ENCODE measurements around the gene MDH1. TPM values are rescaled to one million over a fixed set of nuclear protein-coding genes. Genes with fewer than 3 reads are reported as not detected.
"Not testable (repeated sequence)": the region's sequence is repeated elsewhere in the genome, so short reads cannot be mapped to it uniquely, and the experiment has no call there.

The MDH1 gene
- total RNA-seq, 2 donors from 2014 or later, result 837 to 1,569 TPM

DNA sequence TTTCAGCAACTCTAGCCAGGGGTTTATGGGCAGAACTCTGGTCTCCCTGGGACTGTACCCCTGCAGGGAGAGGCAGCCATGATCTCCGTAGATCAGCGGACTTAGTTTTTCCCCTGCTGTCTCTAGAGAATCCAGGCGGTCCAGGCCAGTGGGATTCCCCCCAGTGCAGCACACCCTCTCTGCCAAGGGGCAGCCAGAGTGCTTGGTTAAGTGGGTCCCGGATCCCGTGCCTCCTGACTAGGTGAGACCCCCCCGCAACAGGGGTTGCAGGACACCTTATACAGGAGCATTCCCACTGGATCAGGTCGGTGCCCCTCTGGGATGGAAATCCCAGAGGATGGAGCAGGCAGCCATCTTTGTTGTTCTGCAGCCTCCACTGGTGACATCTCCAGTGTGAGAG is 33.5 kb upstream of the MDH1 start:
- DNase-seq (ENCODE audit: low spot score), result no peak
- Histone ChIP-seq H3K36me3 (no peaks in the 10 kb centered on the region), H3K27ac (no peak overlapping the region), H3K4me1 (no peaks in the 10 kb centered on the region), H3K27me3 (no peaks in the 10 kb centered on the region), H3K4me3 (no peak overlapping the region), H3K9me3 (peaks cover 0 to 19% of the 10 kb centered on the region in 2 donors)
- TF ChIP-seq, protein P1, sequence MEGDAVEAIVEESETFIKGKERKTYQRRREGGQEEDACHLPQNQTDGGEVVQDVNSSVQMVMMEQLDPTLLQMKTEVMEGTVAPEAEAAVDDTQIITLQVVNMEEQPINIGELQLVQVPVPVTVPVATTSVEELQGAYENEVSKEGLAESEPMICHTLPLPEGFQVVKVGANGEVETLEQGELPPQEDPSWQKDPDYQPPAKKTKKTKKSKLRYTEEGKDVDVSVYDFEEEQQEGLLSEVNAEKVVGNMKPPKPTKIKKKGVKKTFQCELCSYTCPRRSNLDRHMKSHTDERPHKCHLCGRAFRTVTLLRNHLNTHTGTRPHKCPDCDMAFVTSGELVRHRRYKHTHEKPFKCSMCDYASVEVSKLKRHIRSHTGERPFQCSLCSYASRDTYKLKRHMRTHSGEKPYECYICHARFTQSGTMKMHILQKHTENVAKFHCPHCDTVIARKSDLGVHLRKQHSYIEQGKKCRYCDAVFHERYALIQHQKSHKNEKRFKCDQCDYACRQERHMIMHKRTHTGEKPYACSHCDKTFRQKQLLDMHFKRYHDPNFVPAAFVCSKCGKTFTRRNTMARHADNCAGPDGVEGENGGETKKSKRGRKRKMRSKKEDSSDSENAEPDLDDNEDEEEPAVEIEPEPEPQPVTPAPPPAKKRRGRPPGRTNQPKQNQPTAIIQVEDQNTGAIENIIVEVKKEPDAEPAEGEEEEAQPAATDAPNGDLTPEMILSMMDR (IDR thresholded peaks at IDR 0.05), result no peak

DNA sequence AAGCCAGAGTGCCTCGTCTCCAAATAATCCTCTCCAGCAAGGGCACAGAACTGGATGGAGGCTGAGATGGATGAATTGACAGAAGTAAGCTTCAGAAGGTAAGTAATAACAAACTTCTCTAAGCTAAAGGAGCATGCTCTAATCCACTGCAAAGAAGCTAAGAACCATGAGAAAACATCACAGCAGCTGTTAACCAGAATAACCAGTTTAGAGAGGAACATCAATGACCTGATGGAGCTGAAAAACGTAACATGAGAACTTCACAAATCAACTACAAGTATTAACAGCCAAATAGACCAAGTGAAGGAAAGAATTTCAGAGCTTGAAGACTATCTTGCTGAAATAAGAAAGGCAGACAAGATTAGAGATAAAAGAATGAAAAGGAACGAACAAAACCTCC is 32.8 kb upstream of the MDH1 start:
- H3K36me3 ChIP-seq, result no peaks in the 10 kb centered on the region
- H3K27ac ChIP-seq, result no peak overlapping the region
- no peak for DNase-seq (ENCODE audit: low spot score)
- H3K4me1 ChIP-seq, result no peaks in the 10 kb centered on the region
- peaks cover 0 to 19% of the 10 kb centered on the region in 2 donors for H3K9me3 ChIP-seq
- TF ChIP-seq, protein P1 (IDR thresholded peaks at IDR 0.05), result no peak
- H3K4me3 ChIP-seq, result no peak overlapping the region
- no peaks in the 10 kb centered on the region for H3K27me3 ChIP-seq

DNA sequence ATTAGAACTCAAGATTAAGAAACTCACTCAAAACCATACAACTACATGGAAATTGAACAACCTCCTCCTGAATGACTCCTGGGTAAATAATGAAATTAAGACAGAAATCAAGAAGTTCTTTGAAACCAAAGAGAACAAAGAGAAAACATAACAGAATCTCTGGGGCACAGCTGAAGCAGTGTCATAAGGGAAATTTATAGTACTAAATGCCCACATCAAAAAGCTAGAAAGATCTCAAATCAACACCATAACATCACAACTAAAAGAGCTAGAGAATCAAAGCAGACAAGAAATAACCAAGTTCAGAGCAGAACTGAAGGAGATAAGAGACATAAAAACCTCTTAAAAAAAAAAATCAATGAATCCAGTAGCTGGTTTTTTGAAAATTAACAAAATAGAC is 30.9 kb upstream of the MDH1 start:
- H3K9me3 ChIP-seq, result peaks cover 0 to 19% of the 10 kb centered on the region in 2 donors
- not testable (repeated sequence) for H3K27me3 ChIP-seq

DNA sequence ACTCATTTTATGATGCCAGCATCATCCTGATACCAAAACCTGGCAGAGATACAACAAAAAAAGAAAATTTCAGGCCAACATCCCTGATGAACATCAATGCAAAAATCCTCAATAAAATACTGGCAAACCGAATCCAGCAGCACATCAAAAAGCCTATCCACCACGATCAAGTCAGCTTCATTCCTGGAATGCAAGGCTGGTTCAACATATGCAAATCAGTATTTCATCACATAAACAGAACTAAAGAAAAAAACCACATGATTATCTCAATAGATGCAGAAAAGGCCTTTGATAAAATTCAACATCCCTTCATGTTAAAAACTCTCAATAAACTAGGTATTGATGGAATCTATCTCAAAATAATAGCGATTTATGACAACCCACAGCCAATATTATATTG is 29.8 kb upstream of the MDH1 start:
- peaks cover 0 to 19% of the 10 kb centered on the region in 2 donors for H3K9me3 ChIP-seq
- not testable (repeated sequence) for DNase-seq (ENCODE audit: low spot score); H3K4me3 ChIP-seq; H3K27ac ChIP-seq; H3K4me1 ChIP-seq; H3K27me3 ChIP-seq; H3K36me3 ChIP-seq

More for the DNA sequence above, 30.9 kb upstream of the MDH1 start:
- H3K36me3 ChIP-seq; H3K27ac ChIP-seq; H3K4me3 ChIP-seq; DNase-seq (ENCODE audit: low spot score); H3K4me1 ChIP-seq: not testable (repeated sequence)

DNA sequence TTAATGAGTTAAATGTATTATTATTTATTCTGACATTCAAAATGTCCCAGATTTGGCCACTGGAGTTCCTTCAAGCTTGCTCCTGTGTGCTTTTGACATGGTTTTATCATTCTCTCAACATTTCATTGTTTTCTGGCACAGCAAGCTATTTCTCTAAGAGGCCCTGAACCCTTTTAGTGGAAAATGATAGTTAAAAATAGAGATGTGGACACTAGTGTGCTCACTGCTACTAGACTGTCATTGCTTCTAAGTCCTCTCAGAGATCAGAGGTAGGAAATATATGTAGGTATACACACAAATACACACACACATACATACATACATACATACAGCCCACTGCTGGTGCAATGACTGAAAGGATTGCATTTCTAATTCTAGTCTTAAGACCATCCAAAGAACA is 26.0 kb upstream of the MDH1 start:
- Histone ChIP-seq H3K4me3 (no peak overlapping the region), H3K4me1 (no peaks in the 10 kb centered on the region), H3K36me3 (no peaks in the 10 kb centered on the region), H3K27ac (no peak overlapping the region), H3K27me3 (no peaks in the 10 kb centered on the region), H3K9me3 (peaks cover 0 to 12% of the 10 kb centered on the region in 2 donors)
- no peak for DNase-seq (ENCODE audit: low spot score)
- TF ChIP-seq, protein P1 (IDR thresholded peaks at IDR 0.05), result no peak

DNA sequence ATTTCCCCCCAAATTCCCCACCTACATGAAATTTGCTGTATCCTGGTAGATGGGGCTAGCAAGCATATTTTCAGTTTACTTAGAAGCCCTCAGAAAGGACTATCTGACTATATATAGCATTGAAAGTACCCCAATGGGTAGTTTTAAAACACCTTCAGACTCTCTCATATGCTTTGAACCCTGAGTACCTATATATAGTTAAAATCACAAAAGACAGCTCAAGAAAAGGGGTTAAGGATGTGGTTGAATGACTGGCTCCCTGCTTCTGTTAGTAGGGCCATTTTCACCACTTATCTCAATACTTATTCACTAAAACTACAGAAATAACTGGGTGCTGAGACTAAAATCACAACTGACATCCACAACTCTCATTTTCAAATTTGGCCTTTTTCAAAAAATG is 19.0 kb upstream of the MDH1 start:
- no peak for DNase-seq (ENCODE audit: low spot score)
- Histone ChIP-seq H3K4me3 (no peak overlapping the region), H3K27me3 (no peaks in the 10 kb centered on the region), H3K27ac (no peak overlapping the region), H3K9me3 (no peaks in the 10 kb centered on the region), H3K4me1 (no peaks in the 10 kb centered on the region), H3K36me3 (no peaks in the 10 kb centered on the region)
- TF ChIP-seq, protein P1 (IDR thresholded peaks at IDR 0.05), result no peak

DNA sequence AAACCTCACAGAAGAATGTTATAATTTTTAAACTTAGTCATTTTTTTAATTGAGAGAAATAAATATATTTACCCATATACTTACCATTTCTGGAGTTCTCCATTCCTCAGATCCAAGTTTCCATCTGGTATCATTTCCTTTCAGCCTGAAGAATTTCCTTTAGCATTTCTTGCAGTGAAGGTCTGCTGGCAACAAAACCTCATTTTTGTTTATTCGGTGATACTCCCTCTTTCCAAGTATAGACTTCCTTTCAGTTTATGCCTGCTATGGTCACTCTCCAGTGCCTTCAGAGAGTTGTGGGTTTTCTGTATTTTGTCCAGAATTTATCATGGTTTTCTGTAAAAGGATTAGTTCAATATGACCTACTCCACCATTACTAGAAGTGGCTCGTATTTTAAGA is 17.5 kb upstream of the MDH1 start:
- no peaks in the 10 kb centered on the region for H3K4me1 ChIP-seq
- no peaks in the 10 kb centered on the region for H3K36me3 ChIP-seq
- no peak overlapping the region for H3K27ac ChIP-seq
- DNase-seq (ENCODE audit: low spot score), result no peak
- no peak overlapping the region for H3K4me3 ChIP-seq
- TF ChIP-seq, protein P1 (IDR thresholded peaks at IDR 0.05), result no peak
- H3K27me3 ChIP-seq, result no peaks in the 10 kb centered on the region
- H3K9me3 ChIP-seq, result no peaks in the 10 kb centered on the region
